NCI-H2081 treated with DMSO at 0.1 percent for 48 hours (cell line): Measurements from ENCODE around the gene LTBP1.

Experiments
- DNase-seq: peaks from one replicate; lab custom pipeline; 2025; lab: John Stamatoyannopoulos, UW

The LTBP1 gene

GRCh38 chr2:33013684-33014110 lies 66.9 kb downstream of the LTBP1 start:
- DNase-seq = no peak

GRCh38 chr2:33014268-33014667 lies 67.5 kb downstream of the LTBP1 start:
- DNase-seq = no peak

DNA sequence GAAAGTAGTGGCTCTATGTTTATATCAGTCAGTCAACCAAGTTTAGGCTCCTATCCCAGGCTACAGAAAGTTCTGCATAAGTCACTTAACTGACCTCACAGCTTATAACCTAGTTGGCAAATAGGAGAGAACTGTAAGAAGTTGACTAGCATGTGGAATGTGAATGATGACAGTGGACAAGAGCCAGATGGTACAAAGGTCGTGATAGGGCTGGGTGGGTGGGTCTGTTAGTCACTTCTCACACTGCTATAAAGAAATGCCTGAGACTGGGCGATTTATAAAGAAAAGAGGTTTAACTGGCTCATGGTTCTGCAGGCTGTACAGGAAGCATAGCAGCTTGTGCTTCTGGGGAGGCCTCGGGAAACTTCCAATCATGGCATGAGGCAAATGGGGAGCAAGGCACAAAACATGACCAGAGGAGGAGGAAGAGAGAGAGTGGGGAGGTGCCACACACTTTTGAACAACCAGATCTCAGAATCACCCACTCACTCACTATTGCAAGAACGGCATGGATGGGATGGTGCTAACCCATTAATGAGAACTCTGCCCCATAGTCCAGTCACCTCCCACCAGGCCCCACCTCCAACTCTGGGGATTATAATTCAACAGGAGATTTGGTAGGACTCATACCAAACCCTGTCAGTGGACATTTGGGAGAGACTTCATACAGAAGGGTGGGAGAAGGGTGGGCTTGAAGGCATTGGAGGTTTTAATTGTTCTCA lies 68.8 kb downstream of the LTBP1 start:
- DNase-seq = no peak

DNA sequence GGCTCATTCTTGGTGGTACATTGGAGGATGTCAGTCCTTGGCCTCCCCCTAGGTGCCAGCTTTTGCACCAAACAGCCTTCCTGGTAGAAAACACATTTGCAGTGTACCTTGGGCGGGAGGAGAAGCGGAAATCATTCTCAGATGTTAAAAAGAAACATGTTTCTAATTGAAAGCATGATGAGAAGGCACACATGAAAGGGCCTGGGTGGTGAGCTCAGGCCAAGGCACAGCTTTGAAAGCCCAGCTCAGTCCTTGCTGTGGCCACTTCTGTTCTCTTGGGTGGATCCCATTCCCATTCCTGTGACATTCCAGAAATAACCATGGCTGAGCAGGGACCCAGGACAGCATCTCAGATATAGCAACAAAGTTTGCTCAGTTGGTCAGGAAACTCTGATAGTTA lies 71.5 kb downstream of the LTBP1 start:
- DNase-seq = no peak

GRCh38 chr2:33019796-33020195 lies 73.0 kb downstream of the LTBP1 start:
- DNase-seq = no peak

- no peak for DNase-seq
Measured at GRCh38 chr2:33020883-33021282, 74.1 kb downstream of the LTBP1 start.

DNA sequence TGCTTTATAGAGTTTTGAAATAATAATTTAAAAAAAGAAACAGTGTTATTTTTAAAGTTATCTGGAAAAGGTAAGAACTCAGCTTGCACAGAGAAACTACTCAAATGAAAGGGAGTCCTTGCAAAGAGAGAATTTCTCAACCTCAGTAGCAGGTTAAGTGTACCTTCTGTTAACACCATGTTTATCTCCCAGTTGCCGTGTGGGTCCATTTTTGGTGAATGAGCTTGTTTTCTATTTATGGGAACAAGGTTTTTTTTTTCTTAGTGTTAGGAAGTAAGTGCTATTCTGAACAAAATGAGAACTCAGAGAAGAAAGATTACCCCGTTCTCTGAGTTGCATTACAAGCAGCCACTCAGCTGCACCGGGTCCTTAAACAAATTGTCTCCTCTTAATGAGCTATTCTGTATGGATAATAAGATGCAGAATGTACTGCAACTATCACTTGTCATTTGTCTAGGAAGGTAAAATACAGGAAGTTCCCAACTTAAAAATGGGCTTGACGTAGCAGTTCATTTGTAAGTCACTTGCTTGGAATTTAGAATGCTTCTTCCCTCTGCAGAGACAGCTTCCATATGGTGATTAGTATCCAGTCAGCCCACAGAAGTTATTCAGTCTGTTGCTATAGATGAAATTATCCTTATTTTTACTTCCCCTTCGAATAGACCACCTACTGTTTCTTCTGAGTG lies 74.9 kb downstream of the LTBP1 start:
- DNase-seq = no peak

GRCh38 chr2:33022395-33022985 lies 75.7 kb downstream of the LTBP1 start:
- DNase-seq = no peak

DNA sequence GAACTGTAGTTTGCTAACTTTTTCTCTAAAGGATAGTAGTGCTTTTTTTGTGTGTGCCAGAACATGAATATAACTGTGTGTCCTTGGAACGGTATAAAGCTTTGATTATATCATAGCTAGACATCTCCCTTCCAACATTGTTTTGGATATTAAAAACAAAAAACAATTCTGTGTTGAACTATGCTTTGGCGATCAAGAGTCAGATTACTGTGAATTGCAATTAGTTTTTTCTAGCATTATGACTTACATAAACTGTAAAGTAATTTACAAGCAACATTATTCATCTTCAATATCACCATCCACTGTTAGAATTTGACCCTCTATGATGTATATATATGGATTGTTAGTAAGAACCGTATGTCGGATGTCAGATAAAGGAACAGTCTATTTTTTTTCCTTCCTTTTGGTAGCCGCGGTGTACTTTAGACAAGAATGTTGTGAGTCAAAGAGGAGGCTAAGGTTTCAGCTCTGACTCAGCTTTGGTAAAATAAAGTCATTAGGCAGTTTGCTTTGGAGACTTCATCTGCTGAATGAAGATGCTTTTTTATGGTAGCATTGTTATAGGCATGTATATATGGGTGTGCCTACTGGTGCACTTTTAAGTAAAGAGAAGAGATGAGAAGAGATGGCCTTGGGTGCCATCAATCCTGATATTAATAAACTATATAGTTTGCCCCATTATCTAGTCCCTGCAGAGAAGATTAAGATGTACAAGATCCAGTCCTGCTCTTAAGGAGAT lies 76.4 kb downstream of the LTBP1 start:
- no peak for DNase-seq

DNA sequence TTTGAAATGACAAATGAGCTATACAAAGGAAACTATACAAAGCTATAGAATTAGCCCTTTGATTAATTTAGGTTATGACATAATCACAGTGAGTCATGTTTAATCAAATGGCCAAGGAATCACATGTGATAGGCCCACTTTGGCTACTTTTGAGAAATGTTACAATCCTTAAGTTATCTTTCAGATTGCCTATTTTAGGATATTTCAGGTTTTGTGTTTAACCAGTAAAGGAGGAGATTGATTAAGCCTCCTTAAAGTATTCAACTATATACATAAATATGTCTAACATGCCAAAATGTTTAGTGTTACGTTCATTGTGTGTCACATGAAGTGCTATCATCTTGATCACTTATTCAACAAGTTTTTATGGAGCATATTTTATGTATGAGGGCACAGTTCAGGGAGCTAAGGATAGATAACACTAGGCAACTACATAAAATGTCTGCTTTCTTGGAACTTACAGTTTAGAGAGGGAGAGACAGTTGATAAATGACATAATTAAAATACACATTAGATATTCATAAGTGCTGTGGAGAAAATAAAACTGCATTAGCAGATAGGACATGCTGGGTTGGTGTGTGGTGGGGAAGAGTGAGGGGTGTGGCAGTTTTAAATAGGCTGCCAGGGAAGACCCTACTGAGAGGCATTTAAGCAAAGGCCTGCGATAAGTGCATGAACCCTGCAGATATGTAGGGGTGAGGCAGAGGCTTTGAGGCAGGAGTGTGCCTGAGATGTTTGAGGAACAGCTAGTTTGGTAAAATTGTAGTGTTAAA lies 77.2 kb downstream of the LTBP1 start:
- no peak for DNase-seq

DNA sequence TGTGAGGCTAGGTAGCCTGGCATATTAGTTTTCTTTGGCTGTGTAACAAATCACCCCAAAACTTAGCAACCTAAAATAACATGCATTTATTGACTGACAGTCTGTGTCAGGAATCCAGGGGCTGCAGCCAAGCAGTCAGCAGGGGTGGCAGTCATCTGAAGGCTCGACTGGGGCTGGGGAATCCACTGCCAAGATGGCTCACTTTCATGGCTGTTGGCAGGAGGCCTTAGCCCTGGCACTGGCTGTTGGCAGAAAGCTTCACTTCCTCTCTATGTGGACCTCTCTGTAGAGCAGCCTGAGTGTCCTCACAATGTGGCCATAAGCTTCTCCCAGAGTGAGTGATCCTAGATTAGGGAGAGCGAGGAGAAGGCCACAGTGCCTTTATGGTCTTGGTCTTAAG lies 78.0 kb downstream of the LTBP1 start:
- no peak for DNase-seq

DNA sequence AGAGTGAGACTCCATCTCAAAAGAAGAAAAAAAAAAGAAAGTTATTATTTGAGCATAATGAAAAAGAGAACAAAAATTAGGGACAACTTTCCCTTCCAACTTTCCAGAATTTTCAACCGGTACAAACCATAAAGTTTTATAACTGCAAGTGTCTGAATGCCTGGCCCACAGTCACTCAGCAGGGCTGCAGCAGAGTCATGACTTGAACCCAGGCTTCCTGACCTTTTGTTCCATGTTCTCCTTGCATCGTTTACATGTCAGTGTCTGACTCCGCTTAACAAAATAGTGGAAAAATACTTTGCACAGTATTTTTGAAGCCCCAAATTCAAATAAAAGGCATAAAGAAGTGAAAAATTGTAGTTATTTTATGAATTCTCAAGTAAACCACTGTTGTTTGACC lies 82.7 kb downstream of the LTBP1 start:
- no peak for DNase-seq

- no peak for DNase-seq
Measured at GRCh38 chr2:33029926-33030325, 83.2 kb downstream of the LTBP1 start.

DNA sequence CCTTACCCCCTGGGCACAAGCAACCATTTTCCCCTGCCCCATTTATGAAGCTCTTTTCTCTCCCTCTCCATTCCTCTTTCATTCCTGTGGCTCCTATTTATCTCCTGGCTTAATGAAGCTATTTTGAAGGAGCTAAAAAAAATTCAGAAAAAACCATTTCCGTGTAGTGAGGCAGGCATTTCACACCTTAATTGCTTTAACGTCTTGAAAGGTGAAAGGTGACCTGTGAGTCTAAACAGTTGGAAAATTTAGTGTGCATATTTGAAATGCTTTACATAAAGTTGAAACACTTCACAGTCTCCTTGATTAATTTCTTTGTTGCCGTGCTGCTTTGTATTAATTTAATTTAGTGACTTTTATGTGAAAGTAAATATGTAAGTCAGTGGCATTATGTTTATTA lies 83.6 kb downstream of the LTBP1 start:
- no peak for DNase-seq

- DNase-seq = no peak
Measured at GRCh38 chr2:33032245-33032644, 85.5 kb downstream of the LTBP1 start.

GRCh38 chr2:33033606-33034081 lies 86.9 kb downstream of the LTBP1 start:
- no peak for DNase-seq

- DNase-seq = no peak
Measured at GRCh38 chr2:33034784-33035183, 88.0 kb downstream of the LTBP1 start.

DNA sequence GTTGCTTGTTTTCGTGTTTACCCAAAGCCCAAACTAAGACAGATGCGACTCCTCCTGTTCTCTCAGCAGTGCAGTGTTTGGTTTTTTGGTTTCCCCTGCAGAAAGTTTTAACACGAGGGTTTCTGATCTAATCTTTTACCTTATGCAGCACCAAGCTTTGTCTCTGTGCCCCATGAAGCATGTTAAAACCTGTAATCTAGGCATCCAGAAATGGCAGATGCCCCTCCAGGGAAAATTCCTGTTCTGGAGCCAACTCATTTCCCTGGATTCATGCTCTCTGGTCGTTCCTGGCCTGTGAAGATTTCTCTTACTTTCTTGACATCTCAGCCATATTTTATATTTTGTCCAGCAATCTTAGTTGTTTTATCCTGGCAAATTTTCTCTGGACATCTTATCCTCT lies 91.5 kb downstream of the LTBP1 start:
- no peak for DNase-seq

DNA sequence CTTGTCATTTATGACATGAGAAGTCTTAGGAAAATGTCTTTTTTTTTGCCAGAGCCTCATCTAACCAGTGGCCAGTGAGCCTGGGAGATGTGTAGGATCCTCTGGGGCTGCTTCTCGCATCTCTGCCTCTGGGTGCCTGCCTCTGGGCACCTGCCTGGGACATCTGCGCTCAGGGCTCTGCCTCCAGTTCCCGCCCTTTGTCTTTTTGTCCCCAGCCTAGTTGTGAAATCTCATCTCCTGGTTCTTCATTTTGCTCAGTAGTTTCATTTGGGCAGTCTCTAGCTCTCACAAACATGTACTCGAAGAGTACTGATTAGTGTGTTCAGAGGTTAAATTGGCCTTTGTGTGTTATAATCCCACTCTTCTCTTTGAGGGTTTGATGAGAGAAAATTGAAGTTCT lies 92.0 kb downstream of the LTBP1 start:
- DNase-seq = no peak

DNA sequence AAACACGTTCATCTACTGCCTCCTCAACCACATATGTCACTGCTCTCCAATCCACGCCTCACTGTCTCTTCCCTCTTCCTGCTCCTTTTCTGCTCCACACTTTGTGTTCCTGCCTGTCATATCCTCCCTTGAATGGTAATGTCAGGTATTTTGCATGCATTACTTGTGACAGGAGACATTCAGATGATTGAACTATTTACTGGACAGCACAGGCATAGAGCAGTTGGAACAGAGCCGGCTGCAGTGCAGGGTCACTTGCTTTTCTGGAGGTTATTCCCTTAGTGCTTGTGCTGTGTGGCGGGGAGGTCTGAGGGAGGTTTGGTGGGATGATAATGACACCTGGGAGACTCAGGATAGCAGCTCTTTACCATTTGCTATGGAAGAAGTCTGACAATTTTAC lies 93.8 kb downstream of the LTBP1 start:
- DNase-seq = no peak

GRCh38 chr2:33042265-33042664 lies 95.5 kb downstream of the LTBP1 start:
- no peak for DNase-seq

DNA sequence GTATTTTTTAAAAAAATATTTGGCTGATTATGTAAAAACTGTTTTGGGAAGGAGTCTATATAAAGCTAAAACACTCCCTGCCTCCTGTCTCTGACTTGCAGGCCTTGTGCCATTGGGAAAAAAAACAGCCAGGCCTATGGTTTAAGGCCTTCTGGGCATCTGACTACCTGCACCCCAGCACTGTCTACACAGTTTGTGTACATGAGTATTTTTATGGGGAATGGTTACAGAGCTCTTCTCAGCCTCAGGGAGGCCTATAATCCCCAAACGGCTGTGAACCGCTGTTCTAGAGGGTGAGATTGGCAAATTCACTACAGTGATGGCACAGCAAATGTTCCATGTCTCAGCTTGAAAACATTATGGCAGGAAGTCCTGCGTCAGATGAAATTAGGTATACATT lies 96.1 kb downstream of the LTBP1 start:
- no peak for DNase-seq
